Measurements from ENCODE around the gene RBBP6.

RBBP6 gene

GRCh38 chr16:24524855-24525677 is 14.3 kb upstream of the RBBP6 start:
- DNase-seq, result no peak

- no peak for DNase-seq
Observed at GRCh38 chr16:24525970-24526559, 13.3 kb upstream of the RBBP6 start.

GRCh38 chr16:24526701-24527495 is 12.5 kb upstream of the RBBP6 start:
- DNase-seq, result no peak

- no peak for DNase-seq
Observed at GRCh38 chr16:24531166-24531565, 8.2 kb upstream of the RBBP6 start.

- no peak for DNase-seq
Observed at GRCh38 chr16:24534620-24535019, 4.7 kb upstream of the RBBP6 start.

- no peak for DNase-seq
Observed at GRCh38 chr16:24535827-24536226, 3.5 kb upstream of the RBBP6 start.

- DNase-seq, result no peak
Observed at GRCh38 chr16:24536671-24537070, 2.7 kb upstream of the RBBP6 start.

- DNase-seq, result no peak
Observed at GRCh38 chr16:24537474-24538337, 1.7 kb upstream of the RBBP6 start.

GRCh38 chr16:24538756-24539294 is 541 bp upstream of the RBBP6 start:
- DNase-seq, result no peak

- no peak for DNase-seq
Observed at GRCh38 chr16:24539850-24540601, 660 bp downstream of the RBBP6 start.

- peak in 1 of 2 experiments; percentile 45 for DNase-seq
Observed at GRCh38 chr16:24540602-24541210, 1.3 kb downstream of the RBBP6 start.

- no peak for DNase-seq
Observed at GRCh38 chr16:24541233-24541933, 2.0 kb downstream of the RBBP6 start.

- DNase-seq, result no peak
Observed at GRCh38 chr16:24543949-24544348, 4.6 kb downstream of the RBBP6 start.

- DNase-seq, result no peak
Observed at GRCh38 chr16:24544640-24545039, 5.3 kb downstream of the RBBP6 start.

- DNase-seq, result no peak
Observed at GRCh38 chr16:24550295-24550694, 10.9 kb downstream of the RBBP6 start.

GRCh38 chr16:24552705-24553246 is 13.4 kb downstream of the RBBP6 start:
- DNase-seq, result no peak

GRCh38 chr16:24553983-24554382 is 14.6 kb downstream of the RBBP6 start:
- DNase-seq, result no peak

GRCh38 chr16:24555346-24555872 is 16.0 kb downstream of the RBBP6 start:
- DNase-seq, result no peak

GRCh38 chr16:24562811-24563210 is 23.4 kb downstream of the RBBP6 start:
- DNase-seq, result no peak

- DNase-seq, result peak; percentile 8 to 50
Observed at GRCh38 chr16:24568392-24568791, 29.0 kb downstream of the RBBP6 start.
